ENCODE measurements around the gene SEMA3A. TPM values are rescaled to one million over a fixed set of nuclear protein-coding genes. Genes with fewer than 3 reads are reported as not detected.

SEMA3A gene
- total and polyA plus RNA-seq, 8 donors: 6.1 to 32.5 (median 23.8) TPM

GRCh38 chr7:84083846-84084245 is 110.7 kb downstream of the SEMA3A start:
- no peaks in the 10 kb centered on the region for H3K36me3 ChIP-seq
- no peaks in the 10 kb centered on the region for H3K27me3 ChIP-seq
- DNase-seq: no peak
- TF ChIP-seq CTCF (IDR thresholded peaks at IDR 0.05): no peak
- no peak for ATAC-seq
- intact Hi-C loops (cut with DNase I): no loop called here
- H3K4me3 ChIP-seq: no peak overlapping the region
- no peak overlapping the region for H3K27ac ChIP-seq
- no peaks in the 10 kb centered on the region for H3K4me1 ChIP-seq
- H3K9me3 ChIP-seq: no peaks in the 10 kb centered on the region

- TF ChIP-seq CTCF (IDR thresholded peaks at IDR 0.05): no peak
- H3K27ac ChIP-seq: no peak overlapping the region
- no peaks in the 10 kb centered on the region for H3K9me3 ChIP-seq
- no peak overlapping the region for H3K4me3 ChIP-seq
- intact Hi-C loops (cut with DNase I): no loop called here
- H3K4me1 ChIP-seq: no peaks in the 10 kb centered on the region
- DNase-seq (no peak), ATAC-seq (no peak)
- no peaks in the 10 kb centered on the region for H3K36me3 ChIP-seq
- no peaks in the 10 kb centered on the region for H3K27me3 ChIP-seq
These were observed 112.5 kb downstream of the SEMA3A start for GRCh38 chr7:84081973-84082522.

- ATAC-seq: no peak
- H3K27me3 ChIP-seq: no peaks in the 10 kb centered on the region
- no peak for DNase-seq
- H3K36me3 ChIP-seq: no peaks in the 10 kb centered on the region
- H3K27ac ChIP-seq: no peak overlapping the region
- no peaks in the 10 kb centered on the region for H3K4me1 ChIP-seq
- no peaks in the 10 kb centered on the region for H3K9me3 ChIP-seq
- TF ChIP-seq CTCF (IDR thresholded peaks at IDR 0.05): no peak
- intact Hi-C loops (cut with DNase I): no loop called here
- no peak overlapping the region for H3K4me3 ChIP-seq
These were observed 117.3 kb downstream of the SEMA3A start for GRCh38 chr7:84077336-84077735.

GRCh38 chr7:84076219-84076618 is 118.4 kb downstream of the SEMA3A start:
- Histone ChIP-seq H3K27me3 (no peaks in the 10 kb centered on the region), H3K36me3 (no peaks in the 10 kb centered on the region), H3K4me3 (no peak overlapping the region), H3K27ac (no peak overlapping the region), H3K9me3 (no peaks in the 10 kb centered on the region), H3K4me1 (no peaks in the 10 kb centered on the region)
- ATAC-seq (no peak), DNase-seq (no peak)
- intact Hi-C loops (cut with DNase I): no loop called here
- TF ChIP-seq CTCF (IDR thresholded peaks at IDR 0.05): no peak

- DNase-seq: no peak
- ATAC-seq: no peak
- intact Hi-C loops (cut with DNase I): no loop called here
- Histone ChIP-seq H3K27me3 (no peaks in the 10 kb centered on the region), H3K4me1 (no peaks in the 10 kb centered on the region), H3K9me3 (no peaks in the 10 kb centered on the region), H3K27ac (no peak overlapping the region), H3K4me3 (no peak overlapping the region), H3K36me3 (no peaks in the 10 kb centered on the region)
- TF ChIP-seq CTCF (IDR thresholded peaks at IDR 0.05): no peak
These were observed 121.3 kb downstream of the SEMA3A start for GRCh38 chr7:84073186-84073875.
